NT2/D1 (cell line): ENCODE data around the gene SLC46A1.
A peak's percentile ranks its signal among the peaks of the same experiment; 100 is the strongest.

Experiments
- DNase-seq: peaks from one replicate; pipeline ENCODE4 v3.0.0-alpha.2; 2011; ENCODE audit warnings: low read depth, low spot score
- H3K27me3 ChIP-seq: 2 replicates; pipeline ENCODE4 v1.6.0; 2011; ENCODE audit warnings: mild to moderate bottlenecking; ENCODE audit not compliant: insufficient read length, insufficient read depth
- H3K36me3 ChIP-seq: 2 replicates; pipeline ENCODE4 v1.6.1; 2011; ENCODE audit warnings: mild to moderate bottlenecking, low read length, mixed read lengths; ENCODE audit not compliant: insufficient read depth, insufficient read length
- H3K4me1 ChIP-seq: 2 replicates; pipeline ENCODE4 v1.5.1; 2011; ENCODE audit not compliant: insufficient read depth, insufficient read length
- H3K4me3 ChIP-seq: 2 replicates; pipeline ENCODE4 v1.5.1; 2011; ENCODE audit warnings: low read depth; ENCODE audit not compliant: insufficient read length
- H3K9ac ChIP-seq: 2 replicates; pipeline ENCODE4 v1.6.0; 2011; ENCODE audit warnings: low read depth; ENCODE audit not compliant: insufficient read length
- H3K9me3 ChIP-seq: 2 replicates; pipeline ENCODE4 v1.5.1; 2011; ENCODE audit warnings: mild to moderate bottlenecking, low read length; ENCODE audit not compliant: insufficient read depth
- SUZ12 ChIP-seq: IDR thresholded peaks from 2 replicates; pipeline ENCODE4 v1.6.1; 2011; ENCODE audit not compliant: insufficient read length, insufficient read depth; ENCODE audit errors: extremely low read depth
- YY1 ChIP-seq: IDR thresholded peaks from 2 replicates; pipeline ENCODE4 v1.6.1; 2011; ENCODE audit not compliant: insufficient read length, insufficient read depth
- ZNF274 ChIP-seq: IDR thresholded peaks from 2 replicates; pipeline ENCODE4 v1.6.1; 2011; ENCODE audit warnings: mild to moderate bottlenecking, low read depth, low read length

Gene SLC46A1

GRCh38 chr17:28412099-28412498, 6.1 kb upstream of the SLC46A1 start:
- DNase-seq, result no peak
- TF ChIP-seq YY1 (no peak), SUZ12 (no peak), ZNF274 (no peak)
- Histone ChIP-seq H3K4me3 (no peak overlapping the region), H3K27me3 (no peaks in the 10 kb centered on the region), H3K4me1 (no peaks in the 10 kb centered on the region), H3K36me3 (no peaks in the 10 kb centered on the region), H3K9ac (no peak overlapping the region), H3K9me3 (no peaks in the 10 kb centered on the region)

DNA sequence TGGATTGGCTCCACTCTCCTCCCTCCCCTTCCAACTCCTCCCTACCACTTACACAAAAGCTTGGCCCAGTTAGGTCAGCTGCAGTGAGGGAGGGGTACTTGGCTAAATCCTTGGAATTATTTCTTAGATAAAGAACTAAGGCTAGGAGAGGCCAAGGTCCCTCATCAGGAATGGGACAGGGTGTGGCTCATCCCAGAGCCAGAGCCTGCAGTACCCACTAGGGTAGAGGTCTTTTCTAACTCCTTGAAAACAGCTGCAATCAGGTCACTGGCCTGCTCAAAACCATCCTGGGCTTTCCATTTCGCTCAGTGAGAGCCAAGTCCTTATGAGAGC, 1.9 kb upstream of the SLC46A1 start:
- H3K4me1 ChIP-seq, result peaks cover 6% of the 10 kb centered on the region
- peak; percentile 55 for DNase-seq
- no peak overlapping the region for H3K4me3 ChIP-seq

GRCh38 chr17:28407130-28407973, 1.3 kb upstream of the SLC46A1 start:
- H3K4me1 ChIP-seq, result peaks cover 9% of the 10 kb centered on the region

More for the DNA sequence above, 1.9 kb upstream of the SLC46A1 start:
- no peaks in the 10 kb centered on the region for H3K36me3 ChIP-seq
- no peak overlapping the region for H3K9ac ChIP-seq
- H3K9me3 ChIP-seq, result no peaks in the 10 kb centered on the region
- peaks cover 30% of the 10 kb centered on the region for H3K27me3 ChIP-seq
- TF ChIP-seq SUZ12 (no peak), YY1 (no peak), ZNF274 (no peak)

GRCh38 chr17:28406473-28406814, 432 bp upstream of the SLC46A1 start:
- no peak for TF ChIP-seq SUZ12
- TF ChIP-seq YY1, result no peak
- peaks cover 8% of the 10 kb centered on the region for H3K36me3 ChIP-seq
- peak overlapping the region; percentile 74 for H3K9ac ChIP-seq
- H3K4me1 ChIP-seq, result peaks cover 11% of the 10 kb centered on the region
- H3K27me3 ChIP-seq, result peaks cover 38% of the 10 kb centered on the region
- no peaks in the 10 kb centered on the region for H3K9me3 ChIP-seq
- no peak for DNase-seq
- peak overlapping the region; percentile 62 for H3K4me3 ChIP-seq

More at GRCh38 chr17:28407130-28407973, 1.3 kb upstream of the SLC46A1 start:
- no peak for DNase-seq
- no peak overlapping the region for H3K4me3 ChIP-seq
- peaks cover 32% of the 10 kb centered on the region for H3K27me3 ChIP-seq
- H3K9ac ChIP-seq, result peak overlapping the region; percentile 61
- TF ChIP-seq SUZ12, result no peak
- TF ChIP-seq YY1, result no peak
- TF ChIP-seq ZNF274, result no peak
- H3K36me3 ChIP-seq, result peaks cover 3% of the 10 kb centered on the region
- no peaks in the 10 kb centered on the region for H3K9me3 ChIP-seq

- H3K9me3 ChIP-seq, result no peaks in the 10 kb centered on the region
- H3K4me3 ChIP-seq, result peak overlapping the region; percentile 62
- H3K36me3 ChIP-seq, result peaks cover 19% of the 10 kb centered on the region
- H3K27me3 ChIP-seq, result peaks cover 53% of the 10 kb centered on the region
- peak overlapping the region; percentile 74 for H3K9ac ChIP-seq
- TF ChIP-seq YY1 (no peak), ZNF274 (no peak), SUZ12 (no peak)
- DNase-seq, result no peak
- H3K4me1 ChIP-seq, result peaks cover 11% of the 10 kb centered on the region
Measured at GRCh38 chr17:28404812-28405570, 1.0 kb downstream of the SLC46A1 start.

- Histone ChIP-seq H3K4me3 (no peak overlapping the region), H3K9ac (no peak overlapping the region), H3K36me3 (peaks cover 21% of the 10 kb centered on the region), H3K27me3 (peaks cover 58% of the 10 kb centered on the region), H3K4me1 (peaks cover 11% of the 10 kb centered on the region), H3K9me3 (no peaks in the 10 kb centered on the region)
- DNase-seq, result no peak
- no peak for TF ChIP-seq ZNF274
- no peak for TF ChIP-seq SUZ12
Measured at GRCh38 chr17:28404461-28404811, 1.6 kb downstream of the SLC46A1 start.

GRCh38 chr17:28404007-28404406, 2.0 kb downstream of the SLC46A1 start:
- Histone ChIP-seq H3K9ac (no peak overlapping the region), H3K27me3 (peaks cover 63% of the 10 kb centered on the region), H3K4me3 (no peak overlapping the region), H3K9me3 (no peaks in the 10 kb centered on the region), H3K4me1 (peaks cover 11% of the 10 kb centered on the region), H3K36me3 (peaks cover 25% of the 10 kb centered on the region)
- DNase-seq, result no peak
- TF ChIP-seq SUZ12, result no peak
- no peak for TF ChIP-seq ZNF274
- no peak for TF ChIP-seq YY1
